H1 (cell line): ENCODE data around the gene ZFYVE21. TPM values are rescaled to one million over a fixed set of nuclear protein-coding genes. Genes with fewer than 3 reads are reported as not detected.

Experiments
- CTCF ChIA-PET: fragments of 300-600 bp; sonication (Branson Sonifier 250); formaldehyde crosslinking; loops from one replicate; lab custom pipeline; 2021; ENCODE audit not compliant: partially characterized antibody; lab: Charles Lee
- POLR2A ChIA-PET: fragments of 300-600 bp; sonication (Branson Sonifier 250); formaldehyde crosslinking; loops from one replicate; lab custom pipeline; 2021; ENCODE audit warnings: inconsistent platforms; ENCODE audit not compliant: partially characterized antibody; lab: Charles Lee
- DNase-seq, 2 experiments: peaks; one replicate each; pipeline versions ENCODE4 v3.0.0 to v3.0.0-alpha.2; 2010 to 2022; ENCODE audit warnings: low spot score in 2 of 2, low read depth in 1 of 2, mixed read lengths in 1 of 2
- FAIRE-seq: peaks from 2 replicates; lab custom pipeline; 2011; peaks lifted over from hg19 to GRCh38; lab: Jason Lieb, UNC
- H2AFZ ChIP-seq: 2 replicates; pipeline ENCODE4 v1.8.1; 2012; ENCODE audit warnings: low read length, inconsistent platforms
- H2AK5ac ChIP-seq: 2 replicates; pipeline ENCODE4 v1.6.1; 2013; ENCODE audit warnings: low read depth, low read length
- H2BK120ac ChIP-seq: replicated peaks from 2 replicates; pipeline ENCODE3; 2013; ENCODE audit warnings: low read depth, low read length, inconsistent platforms
- H2BK12ac ChIP-seq: 2 replicates; pipeline ENCODE4 v1.6.1; 2013; ENCODE audit warnings: low read depth, low read length
- H2BK15ac ChIP-seq: 2 replicates; pipeline ENCODE4 v1.6.1; 2013; ENCODE audit warnings: low read length
- H2BK20ac ChIP-seq: 2 replicates; pipeline ENCODE4 v1.6.1; 2013; ENCODE audit warnings: low read length
- H2BK5ac ChIP-seq: 2 replicates; pipeline ENCODE4 v1.6.1; 2013; ENCODE audit warnings: low read depth, low read length
- H3K14ac ChIP-seq: 2 replicates; pipeline ENCODE4 v1.6.1; 2013; ENCODE audit warnings: inconsistent platforms; ENCODE audit not compliant: insufficient read length
- H3K18ac ChIP-seq: 2 replicates; pipeline ENCODE4 v1.6.1; 2013; ENCODE audit warnings: low read length; ENCODE audit errors: extremely low read depth
- H3K23ac ChIP-seq: 2 replicates; pipeline ENCODE4 v1.6.1; 2013; ENCODE audit warnings: inconsistent platforms; ENCODE audit not compliant: insufficient read length
- H3K23me2 ChIP-seq: 2 replicates; pipeline ENCODE4 v1.6.1; 2013; ENCODE audit warnings: low read depth, low read length
- H3K27ac ChIP-seq: 2 replicates; pipeline ENCODE4 v1.6.1; 2011; ENCODE audit warnings: low read depth, low read length, inconsistent platforms
- H3K27me3 ChIP-seq, 4 experiments: replicated peaks in 1 of 4; 1 replicate in 1 of 4; 2 replicates in 3 of 4; pipeline versions ENCODE4 v1.6.1 to v1.8.1; 2011 to 2013; ENCODE audit warnings: low read length in 3 of 4, mild to moderate bottlenecking in 3 of 4, inconsistent platforms in 2 of 4, mixed read lengths in 2 of 4, moderate library complexity in 1 of 4; ENCODE audit not compliant: control insufficient read depth in 3 of 4, insufficient read depth in 3 of 4; ENCODE audit errors: extremely low read depth in 1 of 4
- H3K36me3 ChIP-seq, 4 experiments: 2 replicates each; pipeline versions ENCODE4 v1.6.1 to v1.8.1; 2011 to 2013; ENCODE audit warnings: mild to moderate bottlenecking in 4 of 4, low read length in 3 of 4, moderate library complexity in 2 of 4, control low read depth in 1 of 4, inconsistent platforms in 1 of 4; ENCODE audit not compliant: insufficient read depth in 4 of 4, control insufficient read depth in 2 of 4
- H3K4ac ChIP-seq: replicated peaks from 2 replicates; pipeline ENCODE3; 2013; ENCODE audit warnings: low read length, low read depth, mixed read lengths, inconsistent platforms; ENCODE audit not compliant: insufficient read length
- H3K4me1 ChIP-seq, 4 experiments: replicated peaks in 1 of 4; 1 replicate in 1 of 4; 2 replicates in 3 of 4; pipeline versions ENCODE4 v1.6.1 to v1.8.1; 2011 to 2013; ENCODE audit warnings: low read length in 3 of 4, inconsistent platforms in 2 of 4, mixed read lengths in 1 of 4; ENCODE audit not compliant: insufficient read depth in 4 of 4, control insufficient read depth in 3 of 4
- H3K4me2 ChIP-seq, 2 experiments: 2 replicates each; pipeline versions ENCODE4 v1.6.1 to v1.8.1; 2011 to 2013; ENCODE audit warnings: low read depth in 2 of 2, low read length in 2 of 2, control low read depth in 1 of 2, inconsistent platforms in 1 of 2, mild to moderate bottlenecking in 1 of 2; ENCODE audit not compliant: insufficient read depth in 1 of 2
- H3K4me3 ChIP-seq, 4 experiments: fragments of 200-600, 300-600 bp in 1 of 4; sonication (generic), shearing (Covaris generic), sonication (Bioruptor Twin) in 1 of 4; 2 replicates each; pipeline versions ENCODE4 v1.5.1 to v1.8.1; 2011 to 2016; ENCODE audit warnings: low read length in 4 of 4, low read depth in 3 of 4, control low read depth in 2 of 4, inconsistent platforms in 2 of 4, mild to moderate bottlenecking in 2 of 4, mixed read lengths in 1 of 4, moderate library complexity in 1 of 4; ENCODE audit not compliant: insufficient read depth in 2 of 4; ENCODE audit errors: extremely low read depth in 1 of 4
- H3K56ac ChIP-seq: replicated peaks from 2 replicates; pipeline ENCODE3; 2013; ENCODE audit warnings: low read depth, mild to moderate bottlenecking, mixed read lengths, low read length, inconsistent platforms; ENCODE audit not compliant: insufficient read length
- H3K79me1 ChIP-seq: 2 replicates; pipeline ENCODE4 v1.6.1; 2013; ENCODE audit warnings: low read depth, low read length, control low read depth
- H3K79me2 ChIP-seq, 2 experiments: 2 replicates each; pipeline versions ENCODE4 v1.6.1 to v1.8.1; 2012 to 2013; ENCODE audit warnings: low read length in 2 of 2, mild to moderate bottlenecking in 2 of 2, inconsistent platforms in 1 of 2; ENCODE audit not compliant: insufficient read depth in 2 of 2, control insufficient read depth in 1 of 2
- H3K9ac ChIP-seq, 4 experiments: replicated peaks in 1 of 4; 1 replicate in 1 of 4; 2 replicates in 3 of 4; pipeline versions ENCODE4 v1.6.1 to v1.8.1; 2011 to 2013; ENCODE audit warnings: low read depth in 3 of 4, low read length in 3 of 4, control low read depth in 2 of 4, mild to moderate bottlenecking in 2 of 4, moderate library complexity in 2 of 4, inconsistent platforms in 1 of 4; ENCODE audit errors: extremely low read depth in 1 of 4
- H3K9me3 ChIP-seq, 2 experiments: 2 replicates each; pipeline versions ENCODE4 v1.6.1 to v1.8.1; 2012 to 2013; ENCODE audit warnings: mild to moderate bottlenecking in 2 of 2, moderate library complexity in 2 of 2, control low read depth in 1 of 2, inconsistent platforms in 1 of 2, low read depth in 1 of 2, low read length in 1 of 2, mixed read lengths in 1 of 2; ENCODE audit not compliant: insufficient read depth in 2 of 2
- H4K20me1 ChIP-seq, 2 experiments: replicated peaks in 1 of 2; 2 replicates each; pipeline versions ENCODE3 to v1.8.1; 2011 to 2013; ENCODE audit warnings: inconsistent platforms in 2 of 2, low read length in 2 of 2, mild to moderate bottlenecking in 1 of 2; ENCODE audit not compliant: insufficient read depth in 2 of 2, control insufficient read depth in 1 of 2
- H4K5ac ChIP-seq: 2 replicates; pipeline ENCODE4 v1.6.1; 2013; ENCODE audit warnings: low read length, low read depth, mixed read lengths, inconsistent platforms; ENCODE audit not compliant: insufficient read length
- H4K8ac ChIP-seq: 2 replicates; pipeline ENCODE4 v1.8.0; 2013; ENCODE audit warnings: mild to moderate bottlenecking, moderate library complexity, low read length, inconsistent platforms; ENCODE audit not compliant: insufficient read depth; ENCODE audit errors: extremely low read depth
- H4K91ac ChIP-seq: replicated peaks from 2 replicates; pipeline ENCODE3; 2013; ENCODE audit warnings: low read length, mixed read lengths, inconsistent platforms; ENCODE audit not compliant: insufficient read length
- ASH2L ChIP-seq: fragments of 200-600, 300-600 bp; sonication (generic); IDR thresholded peaks from one replicate; pipeline ENCODE4 v1.7.1; 2017; ENCODE audit warnings: low read length
- ATF3 ChIP-seq: IDR thresholded peaks from 2 replicates; pipeline ENCODE4 v1.6.1; 2011; ENCODE audit warnings: low read depth, mild to moderate bottlenecking, low read length; ENCODE audit not compliant: insufficient read depth
- BACH1 ChIP-seq: IDR thresholded peaks from 2 replicates; pipeline ENCODE4 v1.6.1; 2012; ENCODE audit warnings: low read length, improper control_type of control experiment
- BCL11A ChIP-seq, 2 experiments: IDR thresholded peaks; one replicate each; pipeline ENCODE4 v1.6.1; 2011; ENCODE audit warnings: low read depth in 2 of 2, low read length in 2 of 2, mild to moderate bottlenecking in 2 of 2
- CBX8 ChIP-seq: fragments of 300-800, 300-1000 bp; sonication (generic); IDR thresholded peaks from 2 replicates; pipeline ENCODE4 v1.7.1; 2016; ENCODE audit warnings: low read depth, low read length, borderline replicate concordance
- CHD2 ChIP-seq: IDR thresholded peaks from 2 replicates; pipeline ENCODE4 v1.6.1; 2012; ENCODE audit warnings: low read length, improper control_type of control experiment
- CTBP2 ChIP-seq: IDR thresholded peaks from 2 replicates; pipeline ENCODE4 v1.7.0; 2011; ENCODE audit warnings: borderline replicate concordance, mild to moderate bottlenecking, moderate library complexity, mixed read lengths, low read length; ENCODE audit not compliant: insufficient read depth, insufficient read length
- EGR1 ChIP-seq: IDR thresholded peaks from 2 replicates; pipeline ENCODE4 v1.6.1; 2011; ENCODE audit warnings: low read depth, low read length, borderline replicate concordance
- JUN ChIP-seq: IDR thresholded peaks from 2 replicates; pipeline ENCODE4 v1.6.1; 2011; ENCODE audit warnings: low read depth, mild to moderate bottlenecking, improper control_type of control experiment, low read length
- NANOG ChIP-seq: IDR thresholded peaks from 2 replicates; pipeline ENCODE4 v1.6.1; 2011; ENCODE audit warnings: low read length, low read depth, mild to moderate bottlenecking, inconsistent platforms; ENCODE audit not compliant: insufficient read depth, poor library complexity, severe bottlenecking
- POLR2A ChIP-seq, 2 experiments: IDR thresholded peaks; 1 replicate in 1 of 2; 2 replicates in 1 of 2; pipeline ENCODE4 v1.6.1; 2011; ENCODE audit warnings: low read depth in 2 of 2, low read length in 2 of 2, mild to moderate bottlenecking in 2 of 2; ENCODE audit errors: control extremely low read depth in 1 of 2
- SRF ChIP-seq: IDR thresholded peaks from 2 replicates; pipeline ENCODE4 v1.6.1; 2011; ENCODE audit warnings: mild to moderate bottlenecking, low read depth, low read length, moderate library complexity
- TAF7 ChIP-seq: optimal IDR thresholded peaks from 2 replicates; pipeline ENCODE3; 2011; ENCODE audit warnings: low read depth, mild to moderate bottlenecking, inconsistent platforms, low read length, moderate library complexity, borderline replicate concordance
- ZNF274 ChIP-seq: IDR thresholded peaks from 2 replicates; pipeline ENCODE4 v1.7.0; 2012; ENCODE audit warnings: low read length, borderline replicate concordance; ENCODE audit errors: extremely low read depth
- WGBS, 2 experiments: shearing (Covaris generic) in 1 of 2; methylation state at CpG; one replicate each; pipeline versions ENCODE4 v1.1.6 to v1.1.7; 2013 to 2015; ENCODE audit warnings: low lambda C conversion rate in 2 of 2, mixed read lengths in 2 of 2, inconsistent platforms in 1 of 2, low coverage in 1 of 2, missing lambda C conversion rate in 1 of 2; ENCODE audit not compliant: insufficient replicate concordance in 2 of 2, insufficient coverage in 1 of 2, insufficient read length in 1 of 2; ENCODE audit errors: extremely low coverage in 1 of 2, missing lambda C conversion rate in 1 of 2; 5-methylcytosine and 5-hydroxymethylcytosine counted together
- polyA plus RNA-seq, 7 experiments: library from polyadenylated mRNA; depleted of rRNA in 3 of 7; stranded (reverse) in 5 of 7; unstranded in 2 of 7; fragments of >200 nt in 5 of 7; fragments of 200-250 nt in 2 of 7; gene quantifications; 1 replicate in 5 of 7; 2 replicates in 1 of 7; 4 replicates in 1 of 7; pipeline versions ENCODE4 v1.2.1 to v1.2.3, GENCODE V29; 2011 to 2013; ENCODE audit warnings: missing spikeins in 2 of 7, mixed read lengths in 2 of 7
- total RNA-seq: library from RNA; stranded (reverse); fragmentation: NEBNext Ultra II Directional; extraction: Animal tissue kit (Norgen Biotek cat#: 25700); gene quantifications from 2 replicates; pipeline ENCODE4 v1.2.1, GENCODE V29; 2021

The ZFYVE21 gene
- total and polyA plus RNA-seq, 2 of the 8 experiments (the other 6 are each of a cell fraction or from before 2014, with no cell fraction given), result 53.4 to 127 TPM

GRCh38 chr14:103684471-103684870 is 31.1 kb upstream of the ZFYVE21 start:
- Histone ChIP-seq H3K27ac (no peak overlapping the region), H2BK120ac (no peak overlapping the region), H3K4me3 (no peak overlapping the region)
- TF ChIP-seq CBX8 (no peak), NANOG (no peak), BCL11A (IDR thresholded peaks at IDR 0.05; ENCODE audit: low read depth in 2 of 2, low read length in 2 of 2) (no peak), CTBP2 (no peak), TAF7 (no peak), SRF (no peak), JUN (no peak), CHD2 (no peak), ASH2L (no peak), ZNF274 (no peak), EGR1 (no peak), ATF3 (no peak), BACH1 (no peak), POLR2A (IDR thresholded peaks at IDR 0.05; ENCODE audit: control extremely low read depth in 1 of 2, low read depth in 2 of 2, low read length in 2 of 2) (no peak)
- TF ChIP-seq, all 59 proteins: peak for 0
- Histone ChIP-seq H2BK12ac (no peak overlapping the region), H3K4ac (no peak overlapping the region), H3K23ac (no peak overlapping the region), H3K56ac (no peak overlapping the region), H3K36me3 (peaks cover 23 to 73% (median 36%) of the 10 kb centered on the region in 4 experiments), H3K14ac (no peak overlapping the region), H3K79me1 (peaks cover 5% of the 10 kb centered on the region), H4K91ac (no peak overlapping the region), H3K4me1 (peaks cover 0 to 3% (median 0%) of the 10 kb centered on the region in 4 experiments; a peak in 1 of 7 replicates), H4K20me1 (peaks cover 9 to 10% of the 10 kb centered on the region in 2 experiments), H3K79me2 (peaks cover 0 to 3% of the 10 kb centered on the region in 2 experiments; a peak in 1 of 4 replicates), H4K8ac (no peak overlapping the region), H3K9me3 (no peaks in the 10 kb centered on the region), H3K18ac (no peak overlapping the region), H3K4me2 (no peak overlapping the region), H3K9ac (no peak overlapping the region), H3K23me2 (no peaks in the 10 kb centered on the region), H2BK15ac (no peak overlapping the region), H2AFZ (no peak overlapping the region), H3K27me3 (no peaks in the 10 kb centered on the region), H2BK5ac (no peak overlapping the region), H4K5ac (no peak overlapping the region), H2BK20ac (no peak overlapping the region), H2AK5ac (no peak overlapping the region)
- DNase-seq, result no peak
- CTCF ChIA-PET, result no interaction called here
- WGBS, 2 experiments, result 100% methylated on average over 6 of the region's 6 CpGs; no CpG with 5 or more reads in 1 of the 2 experiments
- no peak for FAIRE-seq
- POLR2A ChIA-PET, result interaction anchor here (1.6 to 2.0 kb wide), 2 partner anchors 9 to 16 kb away, joined by 4 to 6 read pairs; no protein-coding TSS in a partner anchor
